GM12874 (cell line): ENCODE measurements around the gene CNTNAP2.

Experiments
- TF ChIP-seq, protein P1 (sequence below): IDR thresholded peaks from 2 replicates; pipeline ENCODE4 v1.5.1; 2011; ENCODE audit warnings: low read depth, mild to moderate bottlenecking, control low read depth, low read length, moderate library complexity; ENCODE audit not compliant: insufficient read depth

The CNTNAP2 gene

DNA sequence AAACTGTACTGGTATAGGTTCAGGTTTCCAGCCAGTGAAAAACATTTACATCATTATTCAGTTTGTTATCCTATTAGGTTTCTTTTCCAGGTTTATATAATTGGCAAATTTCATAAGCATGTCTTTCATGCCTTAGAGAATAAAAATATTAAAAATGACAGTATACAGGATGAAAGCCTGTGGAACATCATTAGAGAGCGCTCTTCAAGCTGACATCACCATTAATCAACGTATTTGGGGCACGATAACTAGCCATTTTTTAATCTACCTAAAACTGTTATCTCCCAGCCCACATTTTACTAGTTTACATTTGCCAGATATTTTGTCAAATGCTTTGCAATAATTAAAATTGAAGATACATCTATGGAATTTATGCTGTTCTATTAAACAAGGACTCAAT is 714.1 kb downstream of the CNTNAP2 start:
- TF ChIP-seq, protein P1, sequence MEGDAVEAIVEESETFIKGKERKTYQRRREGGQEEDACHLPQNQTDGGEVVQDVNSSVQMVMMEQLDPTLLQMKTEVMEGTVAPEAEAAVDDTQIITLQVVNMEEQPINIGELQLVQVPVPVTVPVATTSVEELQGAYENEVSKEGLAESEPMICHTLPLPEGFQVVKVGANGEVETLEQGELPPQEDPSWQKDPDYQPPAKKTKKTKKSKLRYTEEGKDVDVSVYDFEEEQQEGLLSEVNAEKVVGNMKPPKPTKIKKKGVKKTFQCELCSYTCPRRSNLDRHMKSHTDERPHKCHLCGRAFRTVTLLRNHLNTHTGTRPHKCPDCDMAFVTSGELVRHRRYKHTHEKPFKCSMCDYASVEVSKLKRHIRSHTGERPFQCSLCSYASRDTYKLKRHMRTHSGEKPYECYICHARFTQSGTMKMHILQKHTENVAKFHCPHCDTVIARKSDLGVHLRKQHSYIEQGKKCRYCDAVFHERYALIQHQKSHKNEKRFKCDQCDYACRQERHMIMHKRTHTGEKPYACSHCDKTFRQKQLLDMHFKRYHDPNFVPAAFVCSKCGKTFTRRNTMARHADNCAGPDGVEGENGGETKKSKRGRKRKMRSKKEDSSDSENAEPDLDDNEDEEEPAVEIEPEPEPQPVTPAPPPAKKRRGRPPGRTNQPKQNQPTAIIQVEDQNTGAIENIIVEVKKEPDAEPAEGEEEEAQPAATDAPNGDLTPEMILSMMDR = no peak

- TF ChIP-seq, protein P1 = no peak
Measured at GRCh38 chr7:146831875-146832274, 715.3 kb downstream of the CNTNAP2 start.

DNA sequence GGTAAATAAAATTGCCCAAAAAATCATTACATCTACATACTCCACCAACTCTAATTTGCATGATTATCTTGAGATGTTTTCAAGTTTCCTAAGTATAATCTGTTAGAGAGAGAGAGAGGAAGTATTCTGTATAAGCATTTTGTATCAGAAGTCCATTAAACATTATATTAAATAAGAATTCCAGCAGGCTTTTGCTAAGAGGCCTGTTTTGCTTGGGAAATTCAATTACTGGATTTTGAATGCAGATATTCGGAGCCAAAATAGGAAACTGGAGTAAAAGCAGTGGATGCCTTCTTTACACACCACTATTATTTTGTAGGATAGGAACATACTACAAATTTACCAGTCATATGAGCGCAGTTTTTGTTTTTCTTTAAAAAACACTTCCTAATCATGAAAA is 727.8 kb downstream of the CNTNAP2 start:
- TF ChIP-seq, protein P1 = no peak

DNA sequence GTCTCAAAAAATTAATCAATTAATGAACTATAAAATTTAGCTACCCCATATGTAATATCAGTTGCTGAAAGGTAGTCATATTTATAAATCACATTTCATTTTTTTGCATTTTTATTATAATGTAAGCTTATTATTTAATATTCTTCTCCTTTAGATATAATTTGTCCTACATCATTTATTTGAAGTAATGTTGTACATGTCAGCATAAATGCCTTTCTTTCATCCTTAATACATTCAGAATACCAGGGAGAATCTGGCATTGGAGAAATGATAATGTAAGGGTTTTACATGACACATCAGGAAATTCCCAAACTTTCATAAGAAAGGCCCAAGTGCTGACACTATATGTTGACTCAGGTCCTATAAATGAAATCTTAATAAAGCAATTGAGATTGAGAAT is 742.1 kb downstream of the CNTNAP2 start:
- TF ChIP-seq, protein P1 = no peak

- TF ChIP-seq, protein P1 = no peak
Measured at GRCh38 chr7:146861701-146862100, 745.1 kb downstream of the CNTNAP2 start.

- TF ChIP-seq, protein P1 = no peak
Measured at GRCh38 chr7:146862415-146862814, 745.8 kb downstream of the CNTNAP2 start.

DNA sequence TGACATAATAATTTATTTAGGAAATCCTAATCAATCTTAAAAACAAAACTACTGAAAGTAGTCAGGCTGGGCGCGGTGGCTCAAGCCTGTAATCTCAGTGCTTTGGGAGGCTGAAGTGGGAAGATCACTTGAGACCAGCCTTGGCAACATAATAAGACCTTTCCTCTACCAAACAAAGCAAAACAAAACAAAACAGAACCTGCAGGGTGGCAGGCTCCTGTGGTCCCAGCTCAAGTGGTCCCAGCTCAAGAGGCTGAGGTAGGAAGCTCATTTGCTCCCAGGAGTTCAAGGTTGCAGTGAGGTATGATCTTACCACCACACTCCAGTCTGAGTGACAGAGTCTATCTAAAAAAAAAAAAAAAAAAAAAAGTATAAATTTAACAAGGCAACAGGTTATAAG is 748.0 kb downstream of the CNTNAP2 start:
- TF ChIP-seq, protein P1 = no peak

DNA sequence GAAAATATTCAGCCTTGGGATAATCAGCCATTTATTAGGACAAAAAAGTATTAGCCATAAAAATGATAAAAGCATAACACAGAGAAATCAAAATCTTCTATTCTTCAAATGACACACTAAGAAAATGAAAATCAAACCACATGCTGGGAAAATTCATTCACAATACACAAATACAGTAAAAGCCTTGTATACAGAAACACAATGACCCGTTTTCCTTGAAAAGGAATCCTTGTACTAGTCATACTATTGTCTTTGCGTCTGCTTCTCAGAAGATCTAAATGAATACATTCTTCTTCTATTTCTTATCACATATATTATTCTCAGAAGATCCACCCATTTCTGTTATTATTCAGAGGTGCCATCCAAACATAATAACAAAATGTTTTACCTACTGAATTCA is 749.1 kb downstream of the CNTNAP2 start:
- TF ChIP-seq, protein P1 = no peak
